GM18867 (cell line): ENCODE measurements around the gene B3GNT9.
A peak's percentile ranks its signal among the peaks of the same experiment; 100 is the strongest.

Experiments used
- ATAC-seq: cut with Tn5 transposase; IDR thresholded peaks from one replicate; pipeline ENCODE4 v1.9.1; 2021; ENCODE audit warnings: mild to moderate bottlenecking, moderate library complexity; ENCODE audit not compliant: unreplicated experiment

Gene B3GNT9

DNA sequence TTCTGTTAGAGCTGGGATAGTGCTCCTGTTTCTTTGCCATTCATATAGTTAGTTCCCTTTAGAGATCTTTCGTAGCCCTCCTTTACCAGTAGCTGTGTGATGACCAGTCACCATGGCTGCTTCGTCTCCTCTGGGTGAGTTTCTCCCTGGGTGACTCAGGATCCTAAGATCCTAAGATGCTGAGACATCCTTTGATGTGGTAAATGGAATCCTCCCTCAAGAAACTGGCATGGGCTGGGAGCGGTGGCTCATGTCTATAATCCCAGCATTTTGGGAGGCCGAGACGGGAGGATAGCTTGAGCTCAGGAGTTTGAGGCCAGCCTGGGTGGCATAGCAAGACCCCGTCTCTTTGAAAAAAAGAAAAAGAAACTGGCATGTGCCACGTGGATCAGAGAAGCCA, 35.2 kb downstream of the B3GNT9 start:
- no peak for ATAC-seq

DNA sequence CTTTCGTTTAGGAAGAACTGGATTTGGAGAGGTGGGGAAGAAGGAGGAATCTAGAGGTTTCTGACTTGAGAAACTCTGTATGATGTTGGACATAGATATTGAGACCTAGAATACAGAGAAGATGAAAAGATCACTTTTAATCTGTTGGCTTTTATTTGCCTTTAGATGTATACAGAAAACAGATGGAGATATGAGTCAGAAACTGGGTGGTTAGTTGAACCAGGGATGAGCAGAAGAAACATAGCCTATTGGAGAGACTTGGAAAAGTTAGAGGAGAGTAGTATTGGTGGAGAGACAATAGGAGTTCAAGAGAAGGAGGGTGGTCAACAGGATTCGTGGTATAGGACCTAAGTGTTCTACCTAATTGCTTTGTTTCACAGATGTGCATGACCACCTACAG, 36.0 kb downstream of the B3GNT9 start:
- ATAC-seq: no peak

DNA sequence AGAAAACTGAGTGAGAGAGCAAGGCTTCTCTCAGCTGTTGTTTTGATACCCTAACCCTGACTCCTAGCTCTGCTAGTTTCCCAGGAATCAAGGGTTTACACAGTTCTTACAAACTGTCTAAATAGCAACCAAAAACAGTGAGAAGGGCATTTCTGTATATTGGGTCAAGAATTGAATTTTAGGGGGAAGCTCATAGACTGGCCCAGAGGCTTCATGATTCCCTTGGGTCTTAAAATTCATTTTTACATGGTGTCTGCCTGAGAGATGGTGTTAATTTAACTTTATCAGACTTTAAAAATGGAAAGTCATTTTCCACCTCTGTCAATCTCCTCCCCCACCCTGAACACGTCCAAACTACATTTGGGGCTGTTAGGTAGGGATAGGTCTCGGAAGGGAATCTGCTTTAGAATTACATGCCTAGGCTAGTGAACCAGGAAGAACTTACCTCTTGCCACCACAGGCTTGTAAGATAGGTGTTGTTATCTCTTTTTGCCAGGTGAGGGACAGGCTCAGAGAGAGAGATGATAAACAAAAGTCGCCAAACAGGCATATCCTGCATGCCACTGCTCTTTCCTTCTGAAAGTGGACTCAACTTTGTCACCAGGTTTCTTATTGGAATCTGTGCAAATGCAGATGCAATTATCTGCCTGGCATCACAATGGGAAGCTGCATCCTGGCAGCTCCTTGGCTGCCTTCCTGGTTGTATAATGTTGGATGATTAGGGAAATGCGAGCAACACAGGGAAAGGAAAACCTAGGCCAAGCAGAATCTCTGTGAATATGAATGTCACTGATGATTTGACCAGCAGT, 38.0 kb downstream of the B3GNT9 start:
- ATAC-seq: no peak

DNA sequence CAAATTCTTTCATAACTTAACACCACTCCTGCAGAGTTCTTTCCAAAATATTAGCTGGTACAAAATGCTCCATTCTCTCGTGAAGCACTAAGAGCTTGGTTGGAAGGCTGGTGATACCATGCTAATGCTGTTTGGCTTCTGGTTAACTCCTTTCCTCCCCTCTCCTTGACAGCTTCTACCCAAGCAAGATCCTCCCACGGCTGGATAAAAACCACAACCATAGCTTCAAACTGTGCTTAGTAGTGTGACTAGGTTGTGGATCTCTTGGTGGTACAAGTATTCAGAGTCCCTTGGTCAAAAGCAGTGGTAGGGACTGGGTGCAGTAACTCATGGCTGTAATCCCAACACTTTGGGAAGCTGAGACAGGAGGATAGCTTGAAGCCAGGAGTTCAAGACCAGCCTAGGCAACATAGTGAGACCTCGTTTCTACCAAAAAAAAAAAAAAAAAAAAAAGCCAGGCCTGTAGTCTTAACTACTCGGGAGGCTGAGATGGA, 38.8 kb downstream of the B3GNT9 start:
- no peak for ATAC-seq

DNA sequence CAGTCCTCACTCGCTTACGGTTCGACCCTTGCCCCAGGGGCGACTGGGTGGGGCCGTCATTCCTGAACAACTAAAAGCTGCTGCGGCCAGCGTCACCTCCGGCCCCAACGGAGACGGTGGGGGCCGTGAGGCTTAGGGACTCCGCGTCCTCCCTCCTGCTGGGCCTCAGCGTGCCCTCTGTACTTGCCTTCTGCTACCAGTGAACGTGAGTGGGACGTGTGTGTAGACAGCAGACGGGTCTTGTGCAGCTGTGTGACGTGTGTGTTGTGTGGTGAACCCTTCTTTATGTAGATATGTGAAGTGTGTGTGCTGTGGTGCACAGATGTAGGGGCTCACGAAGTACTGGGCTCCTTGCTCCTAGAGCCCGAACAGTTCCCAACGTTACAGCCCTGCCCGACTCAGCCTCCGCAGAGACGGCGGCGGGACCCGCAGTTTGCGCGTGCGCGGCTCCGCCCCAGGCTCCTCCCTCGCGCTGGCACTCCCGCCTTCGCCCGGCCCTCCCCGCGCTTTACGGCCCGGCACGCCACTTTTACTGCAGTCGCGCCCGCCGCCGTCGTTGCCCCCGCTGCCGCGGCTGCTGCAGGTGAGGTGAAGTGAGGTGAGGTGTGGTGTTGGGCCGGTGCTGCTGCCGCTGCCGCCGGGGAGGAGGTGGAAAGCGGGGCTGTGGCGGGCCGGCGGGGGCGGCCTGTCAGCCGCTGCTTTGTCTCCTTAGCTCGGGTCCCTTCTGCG, 41.2 kb downstream of the B3GNT9 start, which contains the start of gene PHAF1:
Gene PHAF1, plus strand, starts transcription at position 535 of the 729 bp plus-strand sequence. CDS start 235 bp downstream, outside the sequence.
- peak; percentile 81 for ATAC-seq

DNA sequence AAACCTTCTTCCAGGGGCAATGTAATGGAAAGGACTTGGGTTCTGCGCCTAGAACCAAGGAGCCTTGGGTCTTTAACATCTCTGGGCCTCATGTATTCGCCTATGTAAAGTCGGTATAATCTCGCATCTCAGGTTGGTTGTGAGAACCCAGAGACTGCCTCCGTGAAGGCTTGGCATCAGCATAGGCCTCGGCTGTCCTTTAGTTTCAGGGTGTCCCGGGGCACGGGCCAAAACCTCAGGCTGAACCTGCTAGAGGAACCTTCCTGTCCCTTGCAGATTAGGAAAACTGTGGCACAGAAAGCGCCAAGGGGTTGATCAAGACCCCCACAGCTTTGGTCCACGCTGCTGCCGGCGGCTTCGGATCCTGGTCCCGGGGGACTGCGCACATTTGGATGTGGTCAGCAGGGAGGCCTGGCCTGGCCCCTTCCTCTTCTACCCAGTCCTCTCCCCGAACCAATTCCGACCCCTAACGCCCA, 41.8 kb downstream of the B3GNT9 start:
- no peak for ATAC-seq

DNA sequence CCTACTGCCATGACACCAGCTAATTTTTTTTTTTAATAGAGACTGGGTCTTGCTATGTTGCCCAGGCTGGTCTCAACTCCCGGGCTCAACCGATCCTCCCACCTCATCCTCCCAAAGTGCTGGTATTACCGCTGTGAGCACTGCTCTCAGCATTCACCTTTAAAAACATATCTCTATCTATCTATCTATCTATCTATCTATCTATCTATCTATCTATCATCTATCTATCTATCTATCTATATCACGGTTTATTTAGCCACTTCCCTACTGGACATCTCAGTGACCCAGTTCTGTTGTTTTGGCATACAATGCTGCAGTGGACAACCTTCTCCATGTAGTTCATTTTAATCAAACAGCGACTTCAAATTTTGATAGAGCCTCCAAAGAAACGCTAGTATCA, 42.3 kb downstream of the B3GNT9 start:
- ATAC-seq: no peak

DNA sequence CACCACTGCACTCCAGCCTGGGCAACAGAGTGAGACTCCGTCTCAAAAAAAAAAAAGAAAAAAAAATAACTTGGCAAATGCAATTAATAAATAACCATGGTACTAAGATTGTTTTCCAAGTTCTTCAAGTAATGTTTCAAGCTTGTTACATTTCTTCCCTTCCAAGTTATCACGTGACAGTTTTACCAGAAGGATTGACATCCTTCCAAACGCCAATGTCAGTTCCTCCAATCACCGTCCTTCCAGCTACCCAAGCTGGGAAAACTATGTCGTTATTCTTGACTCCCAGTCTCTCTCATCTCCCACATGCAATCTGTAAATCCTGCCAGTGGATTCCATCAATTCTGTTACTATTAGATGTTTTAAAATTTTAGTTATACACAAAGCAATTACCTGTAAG, 44.9 kb downstream of the B3GNT9 start:
- ATAC-seq: no peak

DNA sequence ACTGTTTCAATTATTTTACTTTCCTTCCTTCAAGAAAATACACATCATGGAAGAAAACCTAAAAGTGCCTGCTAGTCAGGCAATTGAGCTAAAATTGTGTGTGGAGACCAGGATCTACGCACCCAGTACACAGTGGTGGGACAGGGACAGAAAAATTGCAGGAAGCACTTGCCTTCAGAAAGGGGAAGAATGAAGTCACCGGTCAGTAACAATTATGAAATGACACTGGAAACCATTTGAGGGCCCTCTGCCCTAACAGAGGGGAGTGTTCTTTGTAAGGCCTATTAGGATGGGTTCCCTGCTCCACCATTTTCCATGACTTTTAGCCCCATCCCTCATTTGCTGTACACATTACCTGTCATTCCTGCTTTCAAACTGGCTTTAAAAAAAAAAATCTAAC, 45.6 kb downstream of the B3GNT9 start:
- ATAC-seq: no peak

DNA sequence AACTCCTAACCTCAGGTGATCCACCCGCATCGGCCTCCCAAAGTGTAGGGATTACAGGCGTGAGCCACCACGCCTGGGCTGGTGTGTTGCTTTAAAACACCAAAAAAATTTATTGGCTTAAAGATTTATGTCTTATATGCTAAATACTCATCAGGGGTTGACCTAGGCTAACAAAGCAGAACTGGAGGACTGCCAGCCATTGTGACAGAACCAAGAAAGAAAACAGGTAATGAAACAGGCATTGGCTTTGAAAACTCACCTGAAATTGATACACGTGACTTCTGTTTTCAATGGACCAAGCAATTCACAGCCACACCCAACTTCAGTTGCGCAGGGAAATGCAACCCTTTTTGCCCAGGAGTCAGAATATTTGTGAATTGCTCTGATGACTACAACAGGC, 46.0 kb downstream of the B3GNT9 start:
- ATAC-seq: no peak

DNA sequence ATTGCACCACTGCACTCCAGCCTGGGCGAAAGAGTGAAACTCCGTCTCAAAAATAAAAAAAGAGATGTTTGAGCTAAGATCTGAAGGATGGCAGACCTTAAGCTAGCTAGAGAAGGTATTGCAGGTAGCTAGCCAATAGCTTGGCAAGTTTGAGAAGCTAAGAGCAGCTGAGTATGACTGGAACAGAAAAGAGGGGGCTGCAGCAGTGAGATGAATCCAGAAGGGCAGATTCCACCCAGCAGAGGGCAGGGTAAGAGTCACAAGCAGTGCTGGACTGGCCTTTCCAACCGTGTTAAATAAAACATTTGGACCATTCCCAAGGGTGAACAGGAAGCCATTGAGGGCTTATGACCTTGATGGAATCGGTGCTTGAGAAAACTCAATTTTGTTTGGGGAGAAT, 46.7 kb downstream of the B3GNT9 start:
- no peak for ATAC-seq

DNA sequence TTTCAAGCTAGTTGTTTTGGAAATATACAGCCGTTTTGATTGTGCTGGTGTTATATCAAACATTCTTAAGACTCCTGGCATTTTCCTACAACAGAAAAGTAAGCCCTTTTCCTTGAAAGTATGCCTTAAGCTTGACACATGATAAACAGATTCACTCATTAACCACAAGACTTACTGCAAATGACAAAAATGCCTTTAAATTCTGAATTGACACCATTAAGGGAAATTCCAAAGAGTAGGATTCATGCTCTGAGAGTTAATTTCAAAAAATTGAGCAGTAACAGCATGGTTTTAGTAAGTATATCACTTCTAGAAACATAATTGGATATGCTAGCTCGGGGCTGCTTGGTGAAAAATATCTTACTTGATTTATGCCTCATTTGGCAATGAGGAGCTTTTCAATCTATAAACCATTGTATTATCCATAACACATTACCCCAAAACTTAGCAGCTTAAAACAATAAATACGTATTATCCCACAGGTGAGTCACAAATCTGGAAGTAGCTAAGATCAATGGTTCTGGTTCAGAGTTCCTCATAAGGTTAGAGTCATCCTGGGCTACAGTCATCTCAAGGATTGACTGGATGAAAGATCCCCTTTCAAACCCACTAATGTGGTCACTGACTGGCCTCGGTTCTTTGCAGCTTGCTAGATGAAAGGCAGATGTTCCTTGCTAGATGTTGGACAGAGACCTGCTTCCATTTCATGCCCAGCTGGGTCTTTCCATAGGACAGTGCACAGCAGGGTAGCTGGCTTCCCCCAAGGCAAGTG, 49.3 kb downstream of the B3GNT9 start:
- ATAC-seq: no peak

DNA sequence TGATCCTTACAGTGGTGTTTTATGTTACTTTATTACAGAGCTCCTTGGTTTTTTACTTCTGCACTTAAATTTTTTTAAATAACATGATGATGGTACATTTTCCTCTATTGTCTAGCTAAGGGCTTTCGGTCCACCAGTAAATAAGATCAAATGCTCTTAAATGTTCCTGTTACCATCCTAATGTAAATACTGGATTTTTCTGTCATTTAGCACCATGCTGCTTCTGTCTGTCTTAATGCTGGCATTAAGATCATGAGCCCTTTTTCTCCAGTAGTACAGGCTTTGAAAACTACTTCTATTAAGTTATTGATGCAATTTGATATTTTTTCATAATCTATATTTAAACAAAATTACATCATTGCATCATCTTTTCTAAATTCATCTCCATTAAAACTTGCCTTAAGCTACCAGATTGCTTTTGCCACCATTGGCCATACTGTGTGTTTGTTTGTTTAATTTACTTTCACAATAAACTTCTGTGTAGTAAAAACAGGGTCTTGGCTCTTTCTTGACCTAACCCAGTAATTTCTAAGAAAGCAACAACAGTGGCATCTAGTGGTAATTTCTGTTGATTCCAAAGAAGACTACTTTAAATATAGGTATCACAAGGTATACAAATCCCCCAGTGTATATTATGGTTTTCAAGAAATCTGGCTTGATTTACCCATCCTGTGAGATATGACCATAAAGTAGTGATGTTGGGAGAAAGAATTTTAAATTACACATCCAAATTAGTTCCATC, 50.1 kb downstream of the B3GNT9 start:
- ATAC-seq: no peak

DNA sequence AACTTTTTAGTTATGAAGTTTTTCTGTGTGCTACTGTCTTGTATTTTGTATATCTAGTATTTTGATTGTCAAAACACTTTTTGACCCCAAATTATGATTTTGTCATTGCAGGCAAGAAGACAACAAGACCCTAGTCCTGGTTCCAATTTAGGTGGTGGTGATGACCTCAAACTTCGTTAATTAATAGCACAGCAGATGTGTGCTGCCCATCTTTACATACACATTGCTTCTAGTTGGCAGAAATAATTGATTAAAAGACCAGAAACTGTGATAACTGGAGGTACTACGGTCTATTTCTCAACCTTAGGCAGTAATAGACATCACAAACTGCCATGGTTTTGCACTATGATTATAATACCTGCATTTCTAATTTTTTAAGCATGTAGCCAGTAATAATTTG, 52.2 kb downstream of the B3GNT9 start:
- no peak for ATAC-seq
